Thyroid gland (tissue), 4 donors: ENCODE measurements around the gene MRM2.

Source experiments
- POLR2A ChIP-seq, 2 donors: fragments of 450-650 bp; IDR thresholded peaks; one replicate each; pipeline ENCODE4 v1.6.1; 2017; ENCODE audit warnings: antibody characterized with exemption in 2 of 2, mild to moderate bottlenecking in 2 of 2, moderate library complexity in 1 of 2
- TF ChIP-seq, protein P1 (sequence below), 6 experiments: fragments of 200-600 bp in 3 of 6; fragments of 450-650 bp in 3 of 6; sonication (generic) in 3 of 6; IDR thresholded peaks; one replicate each; pipeline ENCODE4 v1.5.1; 2016 to 2019; ENCODE audit warnings: antibody characterized with exemption in 6 of 6, mild to moderate bottlenecking in 2 of 6, inconsistent platforms in 1 of 6, moderate library complexity in 1 of 6

DNA sequence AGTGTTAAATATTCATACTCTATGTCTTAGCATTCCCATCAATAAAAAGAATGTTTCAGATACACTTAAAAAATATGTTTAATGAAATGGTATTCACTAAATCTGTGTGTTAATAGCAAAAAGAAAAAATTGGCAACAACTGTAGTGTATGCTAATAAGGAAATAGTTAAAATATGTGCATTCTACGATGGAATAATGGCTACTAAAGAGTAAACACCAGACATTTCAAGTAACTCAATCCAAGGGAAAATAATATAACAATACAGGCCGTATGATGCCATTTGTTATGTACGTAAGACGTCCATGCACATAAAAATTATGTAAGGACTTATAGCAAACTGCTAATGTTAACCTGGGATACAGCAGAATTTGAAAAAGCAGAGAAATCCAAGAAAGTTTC lies 55.8 kb downstream of the MRM2 start:
- no peak for TF ChIP-seq POLR2A (IDR thresholded peaks at IDR 0.05)
- TF ChIP-seq, protein P1, sequence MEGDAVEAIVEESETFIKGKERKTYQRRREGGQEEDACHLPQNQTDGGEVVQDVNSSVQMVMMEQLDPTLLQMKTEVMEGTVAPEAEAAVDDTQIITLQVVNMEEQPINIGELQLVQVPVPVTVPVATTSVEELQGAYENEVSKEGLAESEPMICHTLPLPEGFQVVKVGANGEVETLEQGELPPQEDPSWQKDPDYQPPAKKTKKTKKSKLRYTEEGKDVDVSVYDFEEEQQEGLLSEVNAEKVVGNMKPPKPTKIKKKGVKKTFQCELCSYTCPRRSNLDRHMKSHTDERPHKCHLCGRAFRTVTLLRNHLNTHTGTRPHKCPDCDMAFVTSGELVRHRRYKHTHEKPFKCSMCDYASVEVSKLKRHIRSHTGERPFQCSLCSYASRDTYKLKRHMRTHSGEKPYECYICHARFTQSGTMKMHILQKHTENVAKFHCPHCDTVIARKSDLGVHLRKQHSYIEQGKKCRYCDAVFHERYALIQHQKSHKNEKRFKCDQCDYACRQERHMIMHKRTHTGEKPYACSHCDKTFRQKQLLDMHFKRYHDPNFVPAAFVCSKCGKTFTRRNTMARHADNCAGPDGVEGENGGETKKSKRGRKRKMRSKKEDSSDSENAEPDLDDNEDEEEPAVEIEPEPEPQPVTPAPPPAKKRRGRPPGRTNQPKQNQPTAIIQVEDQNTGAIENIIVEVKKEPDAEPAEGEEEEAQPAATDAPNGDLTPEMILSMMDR (IDR thresholded peaks at IDR 0.05), result no peak
